ENCODE measurements around the gene CNPY1.

Gene CNPY1

GRCh38 chr7:155543011-155543876 is 3.1 kb downstream of the CNPY1 start:
- Histone ChIP-seq H3K36me3 (ENCODE audit: control insufficient read depth, insufficient read depth, low read length) (no peaks in the 10 kb centered on the region), H3K4me3 (replicated peaks; ENCODE audit: low read depth, low read length) (no peak overlapping the region), H3K27me3 (replicated peaks; ENCODE audit: control insufficient read depth, insufficient read depth, low read length) (peaks cover 6% of the 10 kb centered on the region)
- TF ChIP-seq, protein P1, sequence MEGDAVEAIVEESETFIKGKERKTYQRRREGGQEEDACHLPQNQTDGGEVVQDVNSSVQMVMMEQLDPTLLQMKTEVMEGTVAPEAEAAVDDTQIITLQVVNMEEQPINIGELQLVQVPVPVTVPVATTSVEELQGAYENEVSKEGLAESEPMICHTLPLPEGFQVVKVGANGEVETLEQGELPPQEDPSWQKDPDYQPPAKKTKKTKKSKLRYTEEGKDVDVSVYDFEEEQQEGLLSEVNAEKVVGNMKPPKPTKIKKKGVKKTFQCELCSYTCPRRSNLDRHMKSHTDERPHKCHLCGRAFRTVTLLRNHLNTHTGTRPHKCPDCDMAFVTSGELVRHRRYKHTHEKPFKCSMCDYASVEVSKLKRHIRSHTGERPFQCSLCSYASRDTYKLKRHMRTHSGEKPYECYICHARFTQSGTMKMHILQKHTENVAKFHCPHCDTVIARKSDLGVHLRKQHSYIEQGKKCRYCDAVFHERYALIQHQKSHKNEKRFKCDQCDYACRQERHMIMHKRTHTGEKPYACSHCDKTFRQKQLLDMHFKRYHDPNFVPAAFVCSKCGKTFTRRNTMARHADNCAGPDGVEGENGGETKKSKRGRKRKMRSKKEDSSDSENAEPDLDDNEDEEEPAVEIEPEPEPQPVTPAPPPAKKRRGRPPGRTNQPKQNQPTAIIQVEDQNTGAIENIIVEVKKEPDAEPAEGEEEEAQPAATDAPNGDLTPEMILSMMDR (IDR thresholded peaks at IDR 0.05; ENCODE audit: insufficient read depth, low read length, poor library complexity, severe bottlenecking), result no peak
- no peak for DNase-seq (ENCODE audit: extremely low read depth, insufficient read length)

DNA sequence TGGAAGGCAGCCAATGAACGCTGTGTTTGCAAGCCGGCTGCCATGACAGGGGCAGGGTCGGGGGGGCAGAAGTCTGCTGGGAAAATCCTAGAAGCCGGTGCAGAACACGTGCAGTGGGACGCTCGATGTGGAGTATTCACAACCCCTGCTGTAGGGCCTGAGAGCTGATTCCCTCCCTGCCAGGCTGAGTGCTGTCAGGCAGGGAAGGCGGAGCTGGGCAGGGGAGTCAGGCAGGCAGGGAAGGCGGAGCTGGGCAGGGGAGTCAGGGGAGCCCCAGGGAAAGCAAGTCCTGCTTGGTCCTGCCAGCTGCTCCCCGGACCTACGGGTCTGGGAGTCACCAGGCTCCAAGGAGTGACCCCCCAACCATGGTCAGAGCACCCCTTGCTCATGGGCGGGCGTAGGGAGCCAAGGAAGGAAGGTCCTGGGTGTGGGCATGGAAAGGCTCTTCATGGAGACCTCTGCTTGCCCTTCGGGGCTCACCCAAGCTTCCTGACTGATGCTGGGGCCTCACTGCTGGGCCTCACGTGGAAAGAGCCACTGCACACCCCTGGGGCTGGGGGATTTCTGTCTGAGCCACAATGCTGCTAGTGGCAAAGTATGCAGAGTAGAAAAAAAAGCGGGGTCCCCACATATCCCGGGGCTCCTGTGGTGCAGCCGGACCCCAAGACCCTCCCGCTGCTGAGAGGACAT is 4.2 kb downstream of the CNPY1 start:
- TF ChIP-seq, protein P1 (IDR thresholded peaks at IDR 0.05; ENCODE audit: insufficient read depth, low read length, poor library complexity, severe bottlenecking), result no peak
- no peak overlapping the region for H3K4me3 ChIP-seq (replicated peaks; ENCODE audit: low read depth, low read length)
- DNase-seq (ENCODE audit: extremely low read depth, insufficient read length), result no peak
- no peaks in the 10 kb centered on the region for H3K36me3 ChIP-seq (ENCODE audit: control insufficient read depth, insufficient read depth, low read length)
- H3K27me3 ChIP-seq (replicated peaks; ENCODE audit: control insufficient read depth, insufficient read depth, low read length), result peaks cover 3% of the 10 kb centered on the region

GRCh38 chr7:155540553-155540952 is 5.8 kb downstream of the CNPY1 start:
- TF ChIP-seq, protein P1 (IDR thresholded peaks at IDR 0.05; ENCODE audit: insufficient read depth, low read length, poor library complexity, severe bottlenecking), result no peak
- H3K36me3 ChIP-seq (ENCODE audit: control insufficient read depth, insufficient read depth, low read length), result no peaks in the 10 kb centered on the region
- no peak for DNase-seq (ENCODE audit: extremely low read depth, insufficient read length)
- peaks cover 3% of the 10 kb centered on the region for H3K27me3 ChIP-seq (replicated peaks; ENCODE audit: control insufficient read depth, insufficient read depth, low read length)
- no peak overlapping the region for H3K4me3 ChIP-seq (replicated peaks; ENCODE audit: low read depth, low read length)

- no peak for DNase-seq (ENCODE audit: extremely low read depth, insufficient read length)
- Histone ChIP-seq H3K27me3 (replicated peaks; ENCODE audit: control insufficient read depth, insufficient read depth, low read length) (peaks cover 12% of the 10 kb centered on the region), H3K4me3 (replicated peaks; ENCODE audit: low read depth, low read length) (no peak overlapping the region), H3K36me3 (ENCODE audit: control insufficient read depth, insufficient read depth, low read length) (no peaks in the 10 kb centered on the region)
- TF ChIP-seq, protein P1 (IDR thresholded peaks at IDR 0.05; ENCODE audit: insufficient read depth, low read length, poor library complexity, severe bottlenecking), result no peak
Measured at GRCh38 chr7:155538293-155538692, 8.1 kb downstream of the CNPY1 start.

DNA sequence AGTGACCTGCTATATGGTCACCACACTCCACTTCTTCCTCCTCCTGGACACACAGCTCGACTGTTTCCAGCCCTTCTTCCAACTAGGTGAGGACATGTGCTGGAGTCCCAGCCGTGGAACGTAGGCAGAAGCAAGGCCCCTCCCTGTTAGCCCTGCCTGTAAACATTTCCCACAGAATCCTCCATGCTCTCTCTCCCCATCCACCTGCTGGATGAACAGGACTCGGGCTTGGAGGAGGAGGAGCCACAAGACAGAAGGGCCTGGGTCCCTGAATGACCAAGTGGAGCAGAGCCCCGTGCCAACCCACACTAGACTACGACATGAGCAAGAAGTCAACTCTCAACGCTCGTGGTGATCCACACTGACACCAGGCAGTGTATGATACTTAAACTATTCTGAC is 9.9 kb downstream of the CNPY1 start:
- TF ChIP-seq, protein P1 (IDR thresholded peaks at IDR 0.05; ENCODE audit: insufficient read depth, low read length, poor library complexity, severe bottlenecking), result no peak
- Histone ChIP-seq H3K4me3 (replicated peaks; ENCODE audit: low read depth, low read length) (no peak overlapping the region), H3K27me3 (replicated peaks; ENCODE audit: control insufficient read depth, insufficient read depth, low read length) (peaks cover 15% of the 10 kb centered on the region), H3K36me3 (ENCODE audit: control insufficient read depth, insufficient read depth, low read length) (no peaks in the 10 kb centered on the region)
- DNase-seq (ENCODE audit: extremely low read depth, insufficient read length), result no peak
